GM19328 (cell line): ENCODE data around the gene FAM107B.
"Not testable (repeated sequence)": the region's sequence is repeated elsewhere in the genome, so short reads cannot be mapped to it uniquely, and the experiment has no call there.

Source experiments
- ATAC-seq: cut with Tn5 transposase; IDR thresholded peaks from one replicate; pipeline ENCODE4 v1.9.1; 2021; ENCODE audit warnings: mild to moderate bottlenecking, moderate library complexity; ENCODE audit not compliant: unreplicated experiment

Gene FAM107B

GRCh38 chr10:14604181-14605142 lies 170.2 kb downstream of the FAM107B start:
- ATAC-seq = peak; percentile 53

GRCh38 chr10:14603534-14604102 lies 171.1 kb downstream of the FAM107B start:
- peak; percentile 11 for ATAC-seq

GRCh38 chr10:14602807-14603533 lies 171.7 kb downstream of the FAM107B start:
- no peak for ATAC-seq

DNA sequence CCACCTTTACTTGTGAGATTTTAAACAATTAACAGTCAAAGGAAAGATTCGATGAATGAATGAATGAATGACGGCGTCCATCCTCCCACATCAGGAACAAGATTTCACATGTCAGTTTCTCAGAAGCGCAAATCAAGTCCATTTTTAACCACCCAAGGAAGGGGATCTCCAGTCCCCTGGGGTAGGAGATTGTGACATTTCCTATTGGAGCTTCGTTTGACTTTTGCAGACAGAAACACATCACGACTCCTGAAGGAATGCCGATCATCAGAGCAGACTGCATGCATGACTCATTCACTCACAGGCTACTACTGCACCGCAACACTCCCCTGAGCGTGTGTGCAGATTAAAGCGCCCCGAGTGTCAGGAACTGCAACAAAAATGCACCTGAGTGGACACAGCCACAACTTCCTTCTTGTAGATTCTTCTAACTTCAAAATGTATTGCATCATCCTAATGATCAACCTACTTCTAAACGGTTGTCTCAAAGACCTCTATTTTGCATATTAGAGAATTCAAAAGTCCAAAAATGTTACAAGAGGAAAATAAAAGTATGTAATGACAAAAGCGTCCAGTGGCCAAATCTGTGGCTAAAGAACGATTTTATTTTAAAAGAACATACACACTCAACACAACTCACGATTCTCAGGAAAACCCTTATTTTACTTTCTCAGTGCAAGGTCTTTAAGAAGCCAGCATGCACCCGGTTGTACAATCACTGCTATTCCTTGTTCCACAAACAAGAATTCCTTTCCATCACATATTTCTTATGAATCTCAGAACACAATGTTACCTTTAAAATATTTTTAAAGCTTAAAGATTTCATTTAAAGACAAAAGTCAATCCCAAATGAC lies 172.6 kb downstream of the FAM107B start:
- ATAC-seq = no peak

DNA sequence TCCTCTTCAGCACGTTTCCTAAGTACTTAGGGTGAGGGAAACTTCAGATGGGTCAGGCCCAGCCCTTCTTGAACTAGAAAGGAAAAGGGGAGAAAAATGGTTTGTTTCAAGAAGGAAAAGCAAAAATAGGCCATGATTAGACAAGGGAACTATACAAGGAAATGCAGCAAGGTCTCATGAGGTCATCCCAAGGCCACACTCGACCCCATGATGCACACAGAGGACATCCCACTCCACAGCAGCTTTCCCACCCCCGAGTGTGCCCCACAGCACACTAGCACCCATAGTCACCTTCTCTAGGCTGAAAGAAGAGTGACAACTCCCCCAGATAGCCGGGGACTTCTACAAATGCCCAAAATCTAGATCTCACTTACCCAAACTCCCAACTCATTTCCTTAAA lies 173.4 kb downstream of the FAM107B start:
- ATAC-seq = no peak

- no peak for ATAC-seq
Observed at GRCh38 chr10:14600065-14600464, 174.6 kb downstream of the FAM107B start.

DNA sequence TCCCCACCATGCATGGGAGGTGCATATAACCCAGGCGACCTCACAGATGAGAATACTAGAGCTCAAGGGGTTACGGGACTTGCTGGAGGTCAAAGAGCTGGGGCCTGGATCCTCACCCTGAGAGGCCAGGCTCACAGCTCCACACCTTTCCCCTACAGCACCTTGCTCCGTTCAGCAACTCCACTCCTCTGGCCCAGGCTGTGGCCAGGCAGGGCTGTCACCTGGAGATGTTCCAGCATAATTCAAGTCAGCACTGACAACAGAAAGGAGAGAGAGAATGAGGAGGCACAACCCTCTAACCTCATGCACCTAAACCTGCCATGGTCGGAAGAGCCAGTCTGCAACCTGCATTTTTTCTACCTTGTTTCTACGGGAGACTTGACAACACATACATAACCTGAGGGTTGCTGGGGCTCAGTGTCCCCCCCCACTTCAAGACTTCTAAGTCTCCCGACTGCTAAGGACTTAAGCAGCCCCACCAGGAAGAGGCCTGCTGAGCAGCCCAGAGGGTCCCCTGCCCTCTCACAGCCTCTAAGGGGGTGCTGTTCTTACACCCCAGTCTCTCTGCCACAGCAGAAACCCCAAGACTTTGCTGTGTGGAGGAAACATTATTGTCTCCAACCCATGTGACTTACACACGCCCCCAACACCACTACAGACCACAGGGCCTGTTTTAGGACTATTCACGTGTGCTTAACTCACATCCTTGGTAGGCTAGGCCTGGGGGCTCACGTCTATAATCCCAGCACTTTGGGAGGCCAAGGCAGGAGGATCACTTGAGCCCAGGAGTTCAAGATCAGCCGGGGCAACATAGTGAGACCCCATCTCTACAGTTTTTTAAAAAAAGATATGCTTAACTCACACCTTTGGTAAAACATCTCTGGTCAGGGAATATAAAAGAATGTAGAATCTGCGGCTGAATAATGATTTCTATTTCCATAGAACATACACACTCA lies 175.6 kb downstream of the FAM107B start:
- no peak for ATAC-seq

GRCh38 chr10:14595526-14596182 lies 179.0 kb downstream of the FAM107B start:
- ATAC-seq = no peak

DNA sequence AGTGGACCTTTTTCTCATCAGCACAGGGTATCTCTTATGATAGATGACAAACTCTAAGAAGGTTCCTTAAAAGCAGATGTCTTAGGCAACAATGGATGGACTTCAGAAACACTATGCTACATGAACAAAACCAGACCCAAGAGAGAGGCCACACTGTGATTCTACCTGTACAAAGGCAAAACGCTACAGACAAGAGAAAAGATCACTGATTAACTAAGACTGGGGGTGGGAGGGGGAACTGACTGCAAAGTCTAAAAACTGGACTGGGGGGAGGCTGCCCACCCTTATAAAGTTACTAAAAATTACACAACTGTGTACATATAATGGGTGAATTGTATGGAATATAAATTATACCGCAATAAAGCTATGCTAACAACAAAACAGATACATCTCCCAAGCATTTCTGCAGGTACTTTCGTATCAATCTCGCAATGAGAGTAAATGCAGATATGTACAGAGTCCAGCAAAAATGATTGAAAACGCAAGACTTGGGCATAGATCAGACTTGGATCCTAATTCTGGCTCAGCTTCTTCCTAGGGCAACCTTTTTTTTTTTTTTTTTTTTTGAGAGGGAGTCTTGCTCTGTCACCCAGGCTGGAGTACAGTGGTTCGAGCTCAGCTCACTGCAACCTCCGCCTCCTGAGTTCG lies 179.7 kb downstream of the FAM107B start:
- no peak for ATAC-seq

DNA sequence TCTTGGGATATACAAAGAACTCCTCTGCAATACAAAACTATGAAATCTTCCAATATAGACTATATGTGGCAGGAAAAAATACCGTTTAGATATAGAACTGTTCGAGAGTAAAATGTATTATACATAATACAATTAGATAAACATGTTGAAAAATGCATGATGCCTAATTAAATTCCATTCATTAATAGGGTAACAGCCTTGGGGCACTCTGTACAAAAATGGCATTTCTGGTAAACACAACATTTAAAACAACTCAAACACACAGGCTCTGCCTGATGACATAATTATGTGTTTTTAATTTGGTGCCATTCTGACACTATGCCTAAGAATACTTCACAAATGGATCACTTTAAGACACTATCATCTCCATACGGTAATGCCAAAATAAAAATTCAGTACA lies 180.9 kb downstream of the FAM107B start:
- no peak for ATAC-seq

DNA sequence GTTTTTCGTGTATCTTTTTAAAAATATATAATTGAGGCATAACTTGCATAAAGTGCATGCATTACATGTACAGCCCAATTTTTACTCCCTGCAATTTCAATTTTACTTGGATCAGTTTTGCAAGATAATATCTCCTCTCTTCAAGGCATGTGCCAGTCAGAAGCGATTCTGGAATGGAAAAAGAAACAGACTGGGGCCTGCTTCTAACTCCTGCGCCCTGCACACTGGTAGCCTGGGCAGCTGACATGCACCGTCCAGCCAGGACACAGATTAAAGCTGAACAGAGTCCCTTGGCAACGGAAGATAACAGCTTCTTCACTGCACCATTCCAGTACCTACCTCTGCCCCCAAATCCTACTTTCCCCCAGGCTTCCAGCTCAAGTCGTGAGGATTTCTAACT lies 182.1 kb downstream of the FAM107B start:
- no peak for ATAC-seq

DNA sequence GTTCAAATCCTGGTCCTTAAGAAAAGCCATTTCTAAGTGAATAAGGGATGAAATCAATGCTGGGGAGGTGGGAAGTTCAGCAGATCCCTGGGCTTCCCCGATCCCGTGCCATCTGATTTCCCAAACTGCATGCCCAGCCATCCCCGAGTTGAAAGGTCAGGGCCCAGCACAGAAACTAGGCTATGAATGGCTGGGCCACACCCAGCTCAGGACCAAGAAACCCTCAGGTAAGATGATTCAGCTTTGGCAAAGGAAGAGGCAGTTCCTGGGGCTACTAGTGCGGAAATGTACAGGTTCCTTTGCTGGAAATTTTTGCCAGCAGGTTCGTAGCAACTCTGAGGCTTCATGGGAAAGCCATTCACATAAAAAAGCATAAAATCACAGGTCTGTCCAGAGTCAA lies 182.7 kb downstream of the FAM107B start:
- no peak for ATAC-seq

- not testable (repeated sequence) for ATAC-seq
Observed at GRCh38 chr10:14588938-14589294, 185.8 kb downstream of the FAM107B start.

GRCh38 chr10:14588084-14588937 lies 186.4 kb downstream of the FAM107B start:
- ATAC-seq = peak; percentile 48

DNA sequence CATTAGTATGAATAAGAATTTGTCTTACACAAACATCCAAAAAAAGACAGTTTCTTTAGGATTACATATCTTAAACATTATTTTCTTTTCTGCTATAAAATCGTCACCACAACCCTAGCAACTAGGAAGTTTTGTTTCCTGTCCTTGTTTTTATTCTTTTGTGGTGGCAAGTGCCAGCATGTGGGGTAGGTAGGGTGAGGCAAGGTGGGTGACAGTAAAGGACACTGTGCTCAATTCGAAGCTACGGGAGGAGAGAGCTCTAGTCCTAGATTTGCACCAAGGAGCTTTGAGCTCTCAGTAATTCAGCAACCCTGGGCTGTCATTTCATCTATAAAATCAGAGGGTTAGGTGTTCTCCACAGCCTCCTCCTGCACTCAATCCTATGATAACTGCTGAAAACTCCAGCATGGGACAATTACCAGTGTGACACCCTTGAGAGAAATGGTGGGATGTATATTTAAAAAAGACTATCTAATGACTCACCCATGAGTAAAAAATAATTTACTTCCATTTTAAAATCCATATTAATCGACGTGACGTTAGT lies 187.1 kb downstream of the FAM107B start:
- ATAC-seq = no peak

DNA sequence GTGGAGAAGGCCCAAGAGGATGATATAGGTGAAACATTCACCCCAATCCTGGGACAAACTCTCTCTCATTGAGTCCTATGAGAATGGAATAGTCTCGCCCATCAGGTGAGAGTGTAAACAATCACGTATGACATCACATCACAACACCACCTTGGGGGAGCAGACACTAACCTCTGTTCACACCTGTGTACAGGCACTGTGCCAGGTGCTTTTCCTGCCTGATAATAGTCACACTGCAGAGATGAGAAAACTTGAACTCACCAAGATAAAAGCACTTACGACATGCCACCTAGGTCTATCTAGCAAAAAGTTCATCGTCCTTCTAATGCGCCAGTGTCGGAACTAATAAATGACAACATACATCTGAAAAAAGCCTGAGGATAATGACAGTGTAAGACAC lies 187.8 kb downstream of the FAM107B start:
- ATAC-seq = no peak
